ENCODE results near the gene ZNF532. TPM values are rescaled to one million over a fixed set of nuclear protein-coding genes. Genes with fewer than 3 reads are reported as not detected.

ZNF532 gene
- total and polyA plus RNA-seq, 8 donors, result 5.7 to 21.2 (median 8.8) TPM

- FAIRE-seq (no peak), DNase-seq (no peak), ATAC-seq (no peak)
- intact Hi-C loops (cut with DNase I), result no loop called here
- H3K9me3 ChIP-seq, result no peaks in the 10 kb centered on the region
- H3K4me1 ChIP-seq, result no peaks in the 10 kb centered on the region
- 64 to 65% methylated on average over 2 of the region's 2 CpGs for WGBS, 2 donors
- no peak for TF ChIP-seq CTCF (IDR thresholded peaks at IDR 0.05)
- no peak overlapping the region for H3K27ac ChIP-seq
- no peaks in the 10 kb centered on the region for H3K36me3 ChIP-seq
- no peaks in the 10 kb centered on the region for H3K27me3 ChIP-seq
- H3K4me3 ChIP-seq, result no peak overlapping the region
Measured at GRCh38 chr18:58881477-58881876, 16.8 kb downstream of the ZNF532 start.

- no peaks in the 10 kb centered on the region for H3K27me3 ChIP-seq
- H3K36me3 ChIP-seq, result no peaks in the 10 kb centered on the region
- H3K9me3 ChIP-seq, result no peaks in the 10 kb centered on the region
- no peaks in the 10 kb centered on the region for H3K4me1 ChIP-seq
- FAIRE-seq (no peak), DNase-seq (no peak), ATAC-seq (no peak)
- TF ChIP-seq CTCF (IDR thresholded peaks at IDR 0.05), result no peak
- WGBS, 2 donors, result 84 to 89% methylated on average over 4 of the region's 4 CpGs
- no peak overlapping the region for H3K27ac ChIP-seq
- intact Hi-C loops (cut with DNase I), result no loop called here
- H3K4me3 ChIP-seq, result no peak overlapping the region
Measured at GRCh38 chr18:58882044-58882443, 17.4 kb downstream of the ZNF532 start.

- 39 to 41% methylated on average over 1 of the region's 1 CpG for WGBS, 2 donors
- Histone ChIP-seq H3K4me1 (no peaks in the 10 kb centered on the region), H3K36me3 (no peaks in the 10 kb centered on the region), H3K27ac (no peak overlapping the region), H3K4me3 (no peak overlapping the region), H3K9me3 (no peaks in the 10 kb centered on the region), H3K27me3 (no peaks in the 10 kb centered on the region)
- no peak for TF ChIP-seq CTCF (IDR thresholded peaks at IDR 0.05)
- FAIRE-seq, result no peak
- intact Hi-C loops (cut with DNase I), result no loop called here
- no peak for ATAC-seq
- no peak for DNase-seq
Measured at GRCh38 chr18:58882686-58883085, 18.0 kb downstream of the ZNF532 start.

GRCh38 chr18:58884680-58885079, 20.0 kb downstream of the ZNF532 start:
- intact Hi-C loops (cut with DNase I), result no loop called here
- ATAC-seq (no peak), FAIRE-seq (no peak), DNase-seq (no peak)
- no peak overlapping the region for H3K4me3 ChIP-seq
- 92 to 96% methylated on average over 5 of the region's 5 CpGs for WGBS, 2 donors
- no peaks in the 10 kb centered on the region for H3K36me3 ChIP-seq
- H3K4me1 ChIP-seq, result no peaks in the 10 kb centered on the region
- no peaks in the 10 kb centered on the region for H3K9me3 ChIP-seq
- no peak overlapping the region for H3K27ac ChIP-seq
- no peaks in the 10 kb centered on the region for H3K27me3 ChIP-seq
- TF ChIP-seq CTCF (IDR thresholded peaks at IDR 0.05), result no peak

GRCh38 chr18:58886431-58886830, 21.8 kb downstream of the ZNF532 start:
- Histone ChIP-seq H3K9me3 (no peaks in the 10 kb centered on the region), H3K4me1 (no peaks in the 10 kb centered on the region), H3K36me3 (no peaks in the 10 kb centered on the region), H3K27me3 (no peaks in the 10 kb centered on the region), H3K27ac (peak overlapping the region in 1 of 4 donors; percentile 24), H3K4me3 (no peak overlapping the region)
- intact Hi-C loops (cut with DNase I), result no loop called here
- no peak for TF ChIP-seq CTCF (IDR thresholded peaks at IDR 0.05)
- 45 to 54% methylated on average over 3 of the region's 3 CpGs for WGBS, 2 donors
- DNase-seq, result no peak
- no peak for FAIRE-seq
- ATAC-seq, result no peak
